Psoas muscle (tissue), 8 donors: ENCODE results near the gene BNIP3. TPM values are rescaled to one million over a fixed set of nuclear protein-coding genes. Genes with fewer than 3 reads are reported as not detected.

Experiments used
- ATAC-seq, 4 donors: fragments of 200-7000 bp; cut with Tn5 transposase; one replicate each; pipeline ENCODE4 v1.9.1; 2020; ENCODE audit warnings: moderate library complexity in 3 of 4, mild to moderate bottlenecking in 2 of 4
- DNase-seq, 2 donors: peaks; one replicate each; pipeline ENCODE4 v3.0.0-alpha.2; 2020
- H3K27ac ChIP-seq: fragments of 200-600 bp; one replicate; pipeline ENCODE4 v1.8.0; 2022
- H3K27me3 ChIP-seq, 3 donors: fragments of 200-600 bp in 1 of 3; one replicate each; pipeline versions ENCODE4 v1.6.1 to v1.8.0; 2013 to 2022; ENCODE audit warnings: low read length in 2 of 3, mild to moderate bottlenecking in 2 of 3, moderate library complexity in 1 of 3; ENCODE audit not compliant: insufficient read depth in 3 of 3
- H3K36me3 ChIP-seq, 2 donors: fragments of 200-600 bp in 1 of 2; one replicate each; pipeline versions ENCODE4 v1.6.1 to v1.8.0; 2013 to 2022; ENCODE audit warnings: low read depth in 1 of 2, mild to moderate bottlenecking in 1 of 2, moderate library complexity in 1 of 2; ENCODE audit not compliant: insufficient read depth in 1 of 2
- H3K4me1 ChIP-seq: fragments of 200-600 bp; one replicate; pipeline ENCODE4 v1.8.0; 2022
- H3K4me3 ChIP-seq: fragments of 200-600 bp; one replicate; pipeline ENCODE4 v1.8.0; 2022; ENCODE audit warnings: mild to moderate bottlenecking
- H3K9me3 ChIP-seq: fragments of 200-600 bp; one replicate; pipeline ENCODE4 v1.8.0; 2022
- WGBS, 3 donors: extraction: QIAGEN DNeasy Blood & Tissue Kit; methylation state at CpG; one replicate each; pipeline versions ENCODE4 v1.1.6 to v1.1.7; 2013; 5-methylcytosine and 5-hydroxymethylcytosine counted together
- intact Hi-C, 2 donors: fragments of 100-400 bp; cut with DNase I; formaldehyde crosslinking; loops; one replicate each; pipeline versions ENCODE4 v1.11.0 to v1.14.2; 2022
- polyA plus RNA-seq, 3 donors: library from polyadenylated mRNA; stranded (reverse); fragments of 200-250 nt; gene quantifications; one replicate each; pipeline ENCODE4 v1.2.3, GENCODE V29; 2013
- total RNA-seq, 4 donors: library from RNA; stranded (reverse); fragmentation: NEBNext Ultra II Directional in 2 of 4; extraction: Animal tissue kit (Norgen Biotek cat#: 25700) in 2 of 4; gene quantifications; one replicate each; pipeline versions ENCODE4 v1.2.1 to v1.2.4, GENCODE V29; 2021 to 2023
- TF ChIP-seq, protein P1 (sequence below): fragments of 200-600 bp; IDR thresholded peaks from one replicate; pipeline ENCODE4 v1.8.0; 2022; ENCODE audit warnings: antibody characterized with exemption
- donor health status: healthy with polysubstance abuse.
- donor health status: DM: no; HTN: no; CAD: no; lungs with moderate emphysema.
- donor health status: Bipolar disorder and iron deficiency.
- donor health status: healthy.
- donor health status: DM: yes; HTN: yes; CAD: no.
- donor health status: DM: no; HTN: no; CAD: no.
- donor health status: DM: no; HTN: no; CAD: no.
- donor health status: DM: yes; HTN: yes; CAD: no.

Gene BNIP3
- total and polyA plus RNA-seq, 7 donors: 85.9 to 210 (median 149) TPM

DNA sequence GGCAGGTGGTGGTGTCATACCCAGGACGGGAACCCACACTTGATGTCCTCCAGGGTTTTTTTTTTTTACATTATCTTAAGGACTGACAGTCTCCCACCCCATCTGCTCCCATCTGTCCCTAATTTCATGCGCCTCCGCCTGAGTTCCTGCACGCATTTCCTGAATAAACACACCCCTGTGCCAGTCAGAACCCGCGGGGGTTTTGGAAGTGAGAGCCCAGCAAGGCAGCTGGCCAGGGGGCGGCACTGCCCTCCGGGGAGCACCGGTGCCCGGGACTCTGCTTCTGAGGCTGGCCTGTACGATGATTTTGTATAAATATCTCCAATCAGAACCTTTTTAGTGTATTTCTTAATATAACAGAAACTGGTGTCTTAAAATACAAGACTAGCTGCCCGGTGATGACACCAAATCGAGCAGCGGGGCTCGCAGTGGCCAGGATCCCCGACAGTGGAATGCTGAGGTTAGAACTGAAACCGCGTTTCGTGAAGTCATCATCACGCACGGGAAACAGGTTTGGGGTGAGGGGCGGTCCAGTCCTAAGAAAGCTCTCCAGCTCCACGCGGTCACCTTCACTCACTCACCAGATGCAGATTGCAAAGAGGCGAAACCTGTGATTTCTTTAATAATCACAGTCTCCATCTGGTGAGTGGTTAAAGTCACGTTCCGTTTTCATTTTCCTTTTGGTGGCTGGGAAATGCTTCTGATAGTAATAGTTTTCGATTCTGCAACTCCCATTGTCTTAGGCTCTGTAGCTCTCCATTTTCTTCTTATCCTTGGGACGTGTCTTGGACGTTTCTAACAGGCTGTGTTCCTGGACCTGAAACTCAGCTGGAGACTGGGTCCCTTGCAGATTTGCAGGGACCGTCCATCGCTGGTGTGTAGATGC lies 19.7 kb downstream of the BNIP3 start:
- WGBS, 3 donors: 32 to 36% (median 32%) methylated on average over 32 of the region's 32 CpGs
- Histone ChIP-seq H3K27me3 (no peaks in the 10 kb centered on the region), H3K36me3 (peaks cover 0 to 33% of the 10 kb centered on the region in 2 donors), H3K4me3 (peak overlapping the region; percentile 45), H3K9me3 (no peaks in the 10 kb centered on the region), H3K27ac (peak overlapping the region; percentile 68), H3K4me1 (peaks cover 20% of the 10 kb centered on the region)
- peak; percentile 32 to 49 (median 36) for ATAC-seq
- TF ChIP-seq, protein P1, sequence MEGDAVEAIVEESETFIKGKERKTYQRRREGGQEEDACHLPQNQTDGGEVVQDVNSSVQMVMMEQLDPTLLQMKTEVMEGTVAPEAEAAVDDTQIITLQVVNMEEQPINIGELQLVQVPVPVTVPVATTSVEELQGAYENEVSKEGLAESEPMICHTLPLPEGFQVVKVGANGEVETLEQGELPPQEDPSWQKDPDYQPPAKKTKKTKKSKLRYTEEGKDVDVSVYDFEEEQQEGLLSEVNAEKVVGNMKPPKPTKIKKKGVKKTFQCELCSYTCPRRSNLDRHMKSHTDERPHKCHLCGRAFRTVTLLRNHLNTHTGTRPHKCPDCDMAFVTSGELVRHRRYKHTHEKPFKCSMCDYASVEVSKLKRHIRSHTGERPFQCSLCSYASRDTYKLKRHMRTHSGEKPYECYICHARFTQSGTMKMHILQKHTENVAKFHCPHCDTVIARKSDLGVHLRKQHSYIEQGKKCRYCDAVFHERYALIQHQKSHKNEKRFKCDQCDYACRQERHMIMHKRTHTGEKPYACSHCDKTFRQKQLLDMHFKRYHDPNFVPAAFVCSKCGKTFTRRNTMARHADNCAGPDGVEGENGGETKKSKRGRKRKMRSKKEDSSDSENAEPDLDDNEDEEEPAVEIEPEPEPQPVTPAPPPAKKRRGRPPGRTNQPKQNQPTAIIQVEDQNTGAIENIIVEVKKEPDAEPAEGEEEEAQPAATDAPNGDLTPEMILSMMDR: no peak
- no peak for DNase-seq
- intact Hi-C loops: no loop called here

DNA sequence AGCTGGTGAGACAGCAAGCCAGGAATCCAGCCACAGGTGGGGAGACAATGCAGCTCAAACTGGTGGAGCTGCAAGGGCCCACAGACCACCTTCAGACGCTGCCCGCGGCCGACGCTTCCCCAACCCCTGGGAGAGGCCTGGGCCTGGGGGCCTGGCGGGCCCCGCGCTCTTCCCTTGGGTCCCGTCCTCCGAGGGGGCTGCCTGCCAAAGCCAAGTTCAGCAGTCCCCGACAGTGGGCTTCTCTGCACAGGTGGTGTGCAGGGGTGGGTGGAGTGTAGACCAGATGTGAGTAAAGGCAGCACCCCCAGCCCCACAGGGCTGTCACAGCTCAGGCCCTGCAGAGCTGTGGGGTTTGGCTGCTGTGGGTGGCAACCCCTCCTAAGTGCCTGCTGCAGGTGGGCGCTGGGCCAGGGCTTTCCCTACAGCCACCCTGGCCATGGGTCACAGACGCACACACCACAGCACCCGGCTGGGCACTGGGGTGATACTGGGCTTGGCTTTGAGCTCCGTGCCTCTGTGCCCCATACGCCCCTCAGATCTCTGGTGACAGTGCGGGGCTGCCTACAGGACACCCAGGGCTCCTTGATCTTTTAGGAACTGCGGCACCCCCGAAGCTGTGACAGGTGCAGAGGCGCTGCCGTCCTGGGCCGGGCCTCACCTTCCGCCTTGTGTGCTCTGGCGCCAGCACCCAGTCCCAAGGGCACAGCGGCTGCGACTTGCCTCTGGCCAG lies 20.5 kb downstream of the BNIP3 start:
- intact Hi-C loops: no loop called here

DNA sequence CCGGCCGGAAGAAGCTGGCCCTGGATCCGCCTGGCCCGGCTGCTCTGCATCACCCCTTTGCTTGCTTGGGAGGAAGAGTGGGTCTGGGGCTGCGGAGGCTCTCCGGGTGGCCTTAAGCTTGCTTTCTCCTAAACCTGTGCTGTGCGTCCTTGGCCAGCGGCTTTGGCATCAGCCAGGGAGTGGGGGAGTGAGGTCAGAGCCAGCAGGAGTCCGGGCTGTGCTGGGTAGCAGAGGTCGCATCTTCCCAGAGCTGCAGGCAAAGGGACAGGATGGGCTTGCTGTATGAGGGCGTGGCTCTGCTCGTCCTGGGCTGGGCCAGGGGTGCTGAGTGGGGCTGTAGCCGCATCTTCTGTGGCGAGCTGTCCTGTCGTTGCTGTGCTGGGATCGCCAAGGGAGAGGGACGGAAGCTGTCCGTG lies 21.1 kb downstream of the BNIP3 start:
- TF ChIP-seq, protein P1: no peak
- Histone ChIP-seq H3K4me1 (peaks cover 18% of the 10 kb centered on the region), H3K36me3 (peaks cover 5 to 33% of the 10 kb centered on the region in 2 donors), H3K27me3 (no peaks in the 10 kb centered on the region), H3K27ac (no peak overlapping the region), H3K9me3 (no peaks in the 10 kb centered on the region), H3K4me3 (no peak overlapping the region)
- WGBS, 3 donors: 57 to 82% (median 62%) methylated on average over 18 of the region's 18 CpGs
- intact Hi-C loops: no loop called here
- DNase-seq: no peak
- ATAC-seq: no peak

More for the DNA sequence above, 20.5 kb downstream of the BNIP3 start:
- no peaks in the 10 kb centered on the region for H3K9me3 ChIP-seq
- H3K4me3 ChIP-seq: peak overlapping the region; percentile 45
- H3K4me1 ChIP-seq: peaks cover 20% of the 10 kb centered on the region
- peak overlapping the region; percentile 68 for H3K27ac ChIP-seq
- H3K36me3 ChIP-seq: peaks cover 4 to 33% of the 10 kb centered on the region in 2 donors
- ATAC-seq (peak; percentile 57 to 69 (median 66)), DNase-seq (no peak)
- H3K27me3 ChIP-seq: no peaks in the 10 kb centered on the region
- WGBS, 3 donors: 38 to 57% (median 49%) methylated on average over 26 of the region's 26 CpGs
- TF ChIP-seq, protein P1: no peak

DNA sequence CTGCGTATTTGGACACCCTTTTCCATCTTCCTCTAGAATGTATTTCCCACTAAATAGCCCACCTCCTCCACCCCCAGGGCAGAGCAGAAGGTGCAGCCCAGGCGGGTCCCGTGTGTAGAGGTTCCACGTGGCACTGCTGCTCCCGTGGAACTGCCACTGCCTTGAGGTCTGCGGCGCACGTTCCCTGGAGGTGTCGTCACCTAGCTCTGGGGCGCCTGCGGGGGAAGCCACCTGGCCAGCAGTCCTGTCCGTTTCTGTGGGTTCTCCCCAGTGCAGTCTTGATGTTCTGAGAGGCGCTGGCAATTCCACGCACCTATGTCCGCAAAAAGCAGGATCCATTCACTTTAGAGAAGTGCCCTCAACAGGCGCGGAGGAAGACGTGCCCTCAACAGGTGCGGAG lies 21.9 kb downstream of the BNIP3 start:
- H3K4me1 ChIP-seq: peaks cover 15% of the 10 kb centered on the region
- H3K27me3 ChIP-seq: no peaks in the 10 kb centered on the region
- no peak overlapping the region for H3K4me3 ChIP-seq
- ATAC-seq (no peak), DNase-seq (no peak)
- no peaks in the 10 kb centered on the region for H3K9me3 ChIP-seq
- peaks cover 6 to 38% of the 10 kb centered on the region in 2 donors for H3K36me3 ChIP-seq
- H3K27ac ChIP-seq: no peak overlapping the region
- TF ChIP-seq, protein P1: no peak
- intact Hi-C loops: no loop called here
- WGBS, 3 donors: 86 to 92% (median 92%) methylated on average over 19 of the region's 19 CpGs
